Measurements from ENCODE around the gene PCDH9.

The PCDH9 gene

GRCh38 chr13:66459143-66459542, 771.0 kb downstream of the PCDH9 start:
- no peak for DNase-seq (ENCODE audit: low read depth in 2 of 2)

GRCh38 chr13:66446413-66446812, 783.7 kb downstream of the PCDH9 start:
- DNase-seq (ENCODE audit: low read depth in 2 of 2) = no peak

GRCh38 chr13:66443926-66444325, 786.2 kb downstream of the PCDH9 start:
- no peak for DNase-seq (ENCODE audit: low read depth in 2 of 2)

- DNase-seq (ENCODE audit: low read depth in 2 of 2) = no peak
These were observed 789.2 kb downstream of the PCDH9 start for GRCh38 chr13:66440938-66441337.

- no peak for DNase-seq (ENCODE audit: low read depth in 2 of 2)
These were observed 799.4 kb downstream of the PCDH9 start for GRCh38 chr13:66430728-66431127.

GRCh38 chr13:66430269-66430668, 799.9 kb downstream of the PCDH9 start:
- no peak for DNase-seq (ENCODE audit: low read depth in 2 of 2)

- DNase-seq (ENCODE audit: low read depth in 2 of 2) = no peak
These were observed 801.0 kb downstream of the PCDH9 start for GRCh38 chr13:66429156-66429555.

- DNase-seq (ENCODE audit: low read depth in 2 of 2) = no peak
These were observed 802.7 kb downstream of the PCDH9 start for GRCh38 chr13:66427458-66427861.

GRCh38 chr13:66425741-66426140, 804.4 kb downstream of the PCDH9 start:
- DNase-seq (ENCODE audit: low read depth in 2 of 2) = no peak

- DNase-seq (ENCODE audit: low read depth in 2 of 2) = no peak
These were observed 805.7 kb downstream of the PCDH9 start for GRCh38 chr13:66424422-66424821.

GRCh38 chr13:66415444-66415843, 814.7 kb downstream of the PCDH9 start:
- no peak for DNase-seq (ENCODE audit: low read depth in 2 of 2)

- DNase-seq (ENCODE audit: low read depth in 2 of 2) = no peak
These were observed 815.9 kb downstream of the PCDH9 start for GRCh38 chr13:66414066-66414800.

- DNase-seq (ENCODE audit: low read depth in 2 of 2) = no peak
These were observed 819.8 kb downstream of the PCDH9 start for GRCh38 chr13:66410314-66410713.

- no peak for DNase-seq (ENCODE audit: low read depth in 2 of 2)
These were observed 820.6 kb downstream of the PCDH9 start for GRCh38 chr13:66409542-66409941.

- DNase-seq (ENCODE audit: low read depth in 2 of 2) = no peak
These were observed 823.0 kb downstream of the PCDH9 start for GRCh38 chr13:66407128-66407527.

GRCh38 chr13:66405908-66406802, 824.0 kb downstream of the PCDH9 start:
- no peak for DNase-seq (ENCODE audit: low read depth in 2 of 2)

GRCh38 chr13:66402546-66402945, 827.6 kb downstream of the PCDH9 start:
- DNase-seq (ENCODE audit: low read depth in 2 of 2) = no peak

- no peak for DNase-seq (ENCODE audit: low read depth in 2 of 2)
These were observed 828.1 kb downstream of the PCDH9 start for GRCh38 chr13:66402066-66402465.

- DNase-seq (ENCODE audit: low read depth in 2 of 2) = no peak
These were observed 829.8 kb downstream of the PCDH9 start for GRCh38 chr13:66400292-66400691.

- no peak for DNase-seq (ENCODE audit: low read depth in 2 of 2)
These were observed 830.3 kb downstream of the PCDH9 start for GRCh38 chr13:66399873-66400272.

- DNase-seq (ENCODE audit: low read depth in 2 of 2) = no peak
These were observed 833.0 kb downstream of the PCDH9 start for GRCh38 chr13:66397133-66397532.

GRCh38 chr13:66391322-66391721, 838.8 kb downstream of the PCDH9 start:
- no peak for DNase-seq (ENCODE audit: low read depth in 2 of 2)

GRCh38 chr13:66378894-66379293, 851.2 kb downstream of the PCDH9 start:
- no peak for DNase-seq (ENCODE audit: low read depth in 2 of 2)

Data from activated CD4-positive, alpha-beta T cell treated with anti-CD3 and anti-CD28 coated beads for 24 hours (primary cell).